ENCODE results near the gene MOSPD3. TPM values are rescaled to one million over a fixed set of nuclear protein-coding genes. Genes with fewer than 3 reads are reported as not detected.
A peak's percentile ranks its signal among the peaks of the same experiment; 100 is the strongest.

The MOSPD3 gene
- polyA plus RNA-seq, 3 donors: 12.7 to 15.5 (median 13.3) TPM

GRCh38 chr7:100614308-100614861 lies 2.0 kb downstream of the MOSPD3 start:
- Mint-ChIP-seq H3K9me3 (peaks cover 0 to 1% (median 0%) of the 10 kb centered on the region in 7 donors), H3K4me3 (peak overlapping the region in 1 of 2 donors; percentile 97), H3K27me3 (ENCODE audit: low read depth in 3 of 3) (peaks cover 0 to 6% (median 1%) of the 10 kb centered on the region in 3 donors), H3K27ac (peak overlapping the region in 1 of 7 donors; percentile 45), H3K36me3 (peaks cover 17 to 18% of the 10 kb centered on the region in 2 donors), H3K4me1 (peaks cover 19% of the 10 kb centered on the region)
- Histone ChIP-seq H3K36me3 (replicated peaks in 1 of 2; ENCODE audit: control insufficient read depth in 1 of 2, insufficient read depth in 2 of 2, low read length in 2 of 2) (no peaks in the 10 kb centered on the region), H3K9me3 (replicated peaks in 1 of 2; ENCODE audit: control insufficient read depth in 1 of 2, insufficient read depth in 1 of 2, low read length in 2 of 2) (no peaks in the 10 kb centered on the region), H2AFZ (ENCODE audit: insufficient read depth, low read depth, low read length, poor library complexity, severe bottlenecking) (no peak overlapping the region), H3K4me2 (replicated peaks; ENCODE audit: extremely low read depth, low read length, poor library complexity, severe bottlenecking) (no peak overlapping the region), H3K27me3 (ENCODE audit: control insufficient read depth in 2 of 2, insufficient read depth in 2 of 2, low read length in 2 of 2) (no peaks in the 10 kb centered on the region), H3K9ac (ENCODE audit: insufficient read depth, low read length, poor library complexity, severe bottlenecking) (no peak overlapping the region), H4K20me1 (ENCODE audit: insufficient read depth, low read length) (no peaks in the 10 kb centered on the region), H3K4me1 (ENCODE audit: control insufficient read depth in 1 of 2, insufficient read depth in 2 of 2, low read length in 2 of 2) (peaks cover 22 to 27% of the 10 kb centered on the region in 2 donors), H3K4me3 (replicated peaks in 1 of 3; ENCODE audit: low read depth in 2 of 3, low read length in 3 of 3) (no peak overlapping the region), H3K27ac (ENCODE audit: low read depth in 1 of 2, low read length in 2 of 2) (no peak overlapping the region), H3K79me2 (ENCODE audit: insufficient read depth, low read length) (peaks cover 4% of the 10 kb centered on the region)
- peak in 1 of 3 donors; percentile 28 for DNase-seq
- 100% methylated on average over 1 of the region's 6 CpGs for WGBS (ENCODE audit: insufficient coverage)
- intact Hi-C loops (cut with micrococcal nuclease): loop anchor here in 1 of 2 donors (5.0 kb wide), 1 partner anchor 273 kb away; the partner anchor contains the start of gene UFSP1
- TF ChIP-seq, protein P1, sequence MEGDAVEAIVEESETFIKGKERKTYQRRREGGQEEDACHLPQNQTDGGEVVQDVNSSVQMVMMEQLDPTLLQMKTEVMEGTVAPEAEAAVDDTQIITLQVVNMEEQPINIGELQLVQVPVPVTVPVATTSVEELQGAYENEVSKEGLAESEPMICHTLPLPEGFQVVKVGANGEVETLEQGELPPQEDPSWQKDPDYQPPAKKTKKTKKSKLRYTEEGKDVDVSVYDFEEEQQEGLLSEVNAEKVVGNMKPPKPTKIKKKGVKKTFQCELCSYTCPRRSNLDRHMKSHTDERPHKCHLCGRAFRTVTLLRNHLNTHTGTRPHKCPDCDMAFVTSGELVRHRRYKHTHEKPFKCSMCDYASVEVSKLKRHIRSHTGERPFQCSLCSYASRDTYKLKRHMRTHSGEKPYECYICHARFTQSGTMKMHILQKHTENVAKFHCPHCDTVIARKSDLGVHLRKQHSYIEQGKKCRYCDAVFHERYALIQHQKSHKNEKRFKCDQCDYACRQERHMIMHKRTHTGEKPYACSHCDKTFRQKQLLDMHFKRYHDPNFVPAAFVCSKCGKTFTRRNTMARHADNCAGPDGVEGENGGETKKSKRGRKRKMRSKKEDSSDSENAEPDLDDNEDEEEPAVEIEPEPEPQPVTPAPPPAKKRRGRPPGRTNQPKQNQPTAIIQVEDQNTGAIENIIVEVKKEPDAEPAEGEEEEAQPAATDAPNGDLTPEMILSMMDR (IDR thresholded peaks at IDR 0.05): no peak

GRCh38 chr7:100620239-100620638 lies 7.9 kb downstream of the MOSPD3 start:
- no peak overlapping the region for H3K4me2 ChIP-seq (replicated peaks; ENCODE audit: extremely low read depth, low read length, poor library complexity, severe bottlenecking)
- WGBS (ENCODE audit: insufficient coverage): 90% methylated on average over 1 of the region's 6 CpGs
- H3K36me3 Mint-ChIP-seq: peaks cover 8 to 18% of the 10 kb centered on the region in 2 donors
- no peak for DNase-seq
- no peaks in the 10 kb centered on the region for H4K20me1 ChIP-seq (ENCODE audit: insufficient read depth, low read length)
- no peaks in the 10 kb centered on the region for H3K9me3 ChIP-seq (replicated peaks in 1 of 2; ENCODE audit: control insufficient read depth in 1 of 2, insufficient read depth in 1 of 2, low read length in 2 of 2)
- peaks cover 3% of the 10 kb centered on the region for H3K4me1 Mint-ChIP-seq
- peaks cover 0 to 3% (median 0%) of the 10 kb centered on the region in 7 donors for H3K9me3 Mint-ChIP-seq
- no peak overlapping the region for H3K27ac ChIP-seq (ENCODE audit: low read depth in 1 of 2, low read length in 2 of 2)
- no peaks in the 10 kb centered on the region for H3K36me3 ChIP-seq (replicated peaks in 1 of 2; ENCODE audit: control insufficient read depth in 1 of 2, insufficient read depth in 2 of 2, low read length in 2 of 2)
- peaks cover 0 to 12% (median 5%) of the 10 kb centered on the region in 3 donors for H3K27me3 Mint-ChIP-seq (ENCODE audit: low read depth in 3 of 3)
- TF ChIP-seq, protein P1 (IDR thresholded peaks at IDR 0.05): no peak
- intact Hi-C loops (cut with micrococcal nuclease): no loop called here
- H2AFZ ChIP-seq (ENCODE audit: insufficient read depth, low read depth, low read length, poor library complexity, severe bottlenecking): no peak overlapping the region
- H3K4me3 ChIP-seq (replicated peaks in 1 of 3; ENCODE audit: low read depth in 2 of 3, low read length in 3 of 3): no peak overlapping the region
- H3K4me1 ChIP-seq (ENCODE audit: control insufficient read depth in 1 of 2, insufficient read depth in 2 of 2, low read length in 2 of 2): no peaks in the 10 kb centered on the region
- H3K79me2 ChIP-seq (ENCODE audit: insufficient read depth, low read length): no peaks in the 10 kb centered on the region
- H3K9ac ChIP-seq (ENCODE audit: insufficient read depth, low read length, poor library complexity, severe bottlenecking): no peak overlapping the region
- no peak overlapping the region for H3K27ac Mint-ChIP-seq
- H3K4me3 Mint-ChIP-seq: no peak overlapping the region
- H3K27me3 ChIP-seq (ENCODE audit: control insufficient read depth in 2 of 2, insufficient read depth in 2 of 2, low read length in 2 of 2): no peaks in the 10 kb centered on the region

Data from CD14-positive monocyte (primary cell).